Kidney epithelial cell (primary cell): ENCODE results near the gene CRIP2. TPM values are rescaled to one million over a fixed set of nuclear protein-coding genes. Genes with fewer than 3 reads are reported as not detected.

Experiments
- DNase-seq: peaks from one replicate; pipeline ENCODE4 v3.0.0-alpha.2; 2010; ENCODE audit warnings: low read depth
- H3K27me3 ChIP-seq: 2 replicates; pipeline ENCODE4 v1.6.0; 2011; ENCODE audit warnings: low read length; ENCODE audit not compliant: control insufficient read depth, insufficient read depth
- H3K36me3 ChIP-seq: 2 replicates; pipeline ENCODE4 v1.5.1; 2011; ENCODE audit warnings: low read length; ENCODE audit not compliant: control insufficient read depth, insufficient read depth
- H3K4me3 ChIP-seq: 2 replicates; pipeline ENCODE4 v1.5.1; 2011; ENCODE audit warnings: low read depth, mild to moderate bottlenecking, control low read depth, low read length
- CTCF ChIP-seq: IDR thresholded peaks from 2 replicates; pipeline ENCODE4 v1.5.1; 2011; ENCODE audit warnings: mild to moderate bottlenecking, moderate library complexity, low read length, control low read depth, inconsistent platforms; ENCODE audit not compliant: insufficient read depth, poor library complexity, severe bottlenecking
- total RNA-seq: library from RNA; depleted of rRNA; stranded (reverse); fragments of >200 nt; gene quantifications from 2 replicates; pipeline ENCODE4 v1.2.3, GENCODE V29; 2015

Gene CRIP2
- total RNA-seq, 1 donor from 2014 or later, result 101 TPM

GRCh38 chr14:105478398-105479251, 4.0 kb downstream of the CRIP2 start:
- Histone ChIP-seq H3K27me3 (no peaks in the 10 kb centered on the region), H3K36me3 (no peaks in the 10 kb centered on the region), H3K4me3 (no peak overlapping the region)
- no peak for DNase-seq
- no peak for TF ChIP-seq CTCF

DNA sequence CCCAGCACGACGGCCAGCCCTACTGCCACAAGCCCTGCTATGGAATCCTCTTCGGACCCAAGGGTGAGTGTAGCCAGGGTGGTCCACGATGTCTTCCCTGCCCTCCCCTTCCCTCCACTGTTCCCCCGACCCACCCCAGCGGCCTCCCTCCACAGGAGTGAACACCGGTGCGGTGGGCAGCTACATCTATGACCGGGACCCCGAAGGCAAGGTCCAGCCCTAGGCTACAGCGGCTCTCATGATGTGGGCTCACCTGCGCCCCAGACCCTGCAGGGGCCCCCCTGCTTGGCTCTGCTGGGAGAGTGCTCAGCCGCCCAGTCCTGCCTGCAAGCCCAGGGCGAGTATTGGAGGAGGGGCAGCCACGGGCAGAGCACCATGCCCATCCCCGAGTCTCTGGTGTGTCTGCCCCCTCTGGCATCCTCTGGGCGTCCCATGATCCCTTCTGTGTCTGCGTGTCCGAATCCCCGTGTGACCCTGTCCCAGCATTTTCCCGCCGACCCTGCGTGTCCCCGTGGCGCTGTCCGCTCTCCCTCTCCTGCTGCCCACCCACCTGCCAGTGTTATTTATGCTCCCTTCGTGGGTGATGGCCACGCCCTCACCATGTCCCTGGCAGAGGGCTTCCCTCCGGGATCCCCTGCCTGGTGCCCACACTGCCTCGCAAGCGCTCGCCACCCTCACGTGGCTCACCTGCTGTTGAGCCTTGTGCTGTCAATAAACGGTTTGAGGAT, 5.0 kb downstream of the CRIP2 start:
- Histone ChIP-seq H3K27me3 (no peaks in the 10 kb centered on the region), H3K4me3 (no peak overlapping the region), H3K36me3 (no peaks in the 10 kb centered on the region)
- no peak for TF ChIP-seq CTCF
- DNase-seq, result no peak

GRCh38 chr14:105480199-105480746, 5.7 kb downstream of the CRIP2 start:
- H3K27me3 ChIP-seq, result no peaks in the 10 kb centered on the region
- H3K4me3 ChIP-seq, result no peak overlapping the region
- DNase-seq, result no peak
- no peak for TF ChIP-seq CTCF
- no peaks in the 10 kb centered on the region for H3K36me3 ChIP-seq

DNA sequence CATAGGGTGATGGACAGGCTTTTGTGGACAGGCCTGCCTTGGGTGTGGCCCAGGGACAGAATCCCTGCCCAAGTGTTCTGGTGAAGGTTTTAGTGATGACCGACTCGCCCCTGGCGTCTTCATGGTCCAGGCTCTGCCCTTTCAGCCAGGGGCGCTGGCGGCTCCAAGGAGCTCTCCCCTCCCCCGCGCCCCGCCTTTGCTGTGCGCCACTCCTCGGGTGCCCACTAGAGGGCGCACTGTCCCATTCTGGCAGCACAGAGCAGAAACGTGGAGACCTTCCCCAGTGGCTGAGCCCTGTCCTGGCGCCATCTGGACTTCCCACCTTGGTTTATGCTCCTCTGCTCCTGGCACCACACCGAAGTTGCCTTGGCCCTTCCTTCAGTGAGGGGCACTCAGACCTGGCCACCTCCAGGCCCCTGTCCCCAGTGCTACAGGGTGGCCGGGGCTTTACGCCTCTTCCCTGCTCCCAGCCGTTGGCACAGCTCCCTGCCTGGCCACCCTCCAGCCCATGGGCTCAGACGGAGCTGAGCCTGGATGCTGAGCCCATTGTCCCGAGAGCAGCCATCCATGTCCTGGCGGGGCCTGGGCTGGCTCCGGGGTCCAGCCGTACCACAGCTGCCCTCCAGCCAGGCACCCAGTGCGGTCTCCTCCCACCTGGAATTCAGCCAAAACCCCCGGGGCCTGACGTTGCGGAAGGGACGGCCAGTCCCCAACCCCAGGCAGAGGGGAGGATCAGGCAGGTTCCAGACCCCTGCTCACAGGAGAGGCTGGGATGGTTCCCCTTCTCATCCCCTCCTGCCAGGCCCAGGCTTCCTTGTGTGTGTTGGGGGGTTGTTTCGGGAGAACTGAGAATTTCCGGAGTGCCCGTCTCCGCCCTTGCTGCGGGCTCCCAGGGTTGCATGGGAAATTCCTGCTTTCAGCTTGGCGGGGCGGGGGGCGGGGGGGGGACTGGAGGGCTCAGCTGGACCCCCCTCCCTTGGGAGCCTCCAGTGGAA, 6.5 kb downstream of the CRIP2 start:
- TF ChIP-seq CTCF, result peak; percentile 99
- peak; percentile 51 for DNase-seq
- H3K4me3 ChIP-seq, result peak overlapping the region; percentile 7
- H3K27me3 ChIP-seq, result peaks cover 5% of the 10 kb centered on the region
- H3K36me3 ChIP-seq, result no peaks in the 10 kb centered on the region

DNA sequence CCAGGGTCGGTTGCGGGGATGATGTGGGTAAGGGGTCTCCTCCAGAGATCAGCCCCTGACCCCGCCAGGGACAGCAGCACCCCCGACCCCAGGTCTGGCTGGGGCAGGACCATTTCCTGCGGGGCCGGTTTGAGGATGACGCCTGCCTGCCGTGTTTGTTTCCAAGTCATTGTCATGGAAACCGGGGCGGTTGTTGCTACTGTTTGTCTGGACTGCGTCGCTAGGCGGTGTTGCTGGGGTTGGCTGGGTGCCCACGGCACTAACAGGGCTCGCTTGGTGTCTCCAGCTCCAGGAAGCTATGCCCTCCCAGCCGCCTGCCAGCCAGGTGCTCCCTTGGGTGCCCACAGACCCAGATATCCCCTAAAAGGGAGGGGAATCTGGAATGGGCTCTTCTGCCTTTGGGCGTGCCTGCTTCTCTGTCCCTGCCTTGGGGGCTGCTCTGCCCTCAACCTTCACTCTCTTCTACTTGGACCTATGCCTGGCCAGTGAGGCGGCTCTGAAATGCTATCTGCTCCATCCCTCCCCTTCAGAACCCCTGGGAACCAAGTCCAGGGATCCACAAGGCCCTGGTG, 7.4 kb downstream of the CRIP2 start:
- peak; percentile 96 for DNase-seq
- Histone ChIP-seq H3K4me3 (no peak overlapping the region), H3K36me3 (no peaks in the 10 kb centered on the region), H3K27me3 (peaks cover 14% of the 10 kb centered on the region)
- TF ChIP-seq CTCF, result peak; percentile 4
